ENCODE results near the gene NKX1-1. TPM values are rescaled to one million over a fixed set of nuclear protein-coding genes. Genes with fewer than 3 reads are reported as not detected.

Gene NKX1-1
- polyA plus RNA-seq, 1 donor from 2014 or later: not detected

DNA sequence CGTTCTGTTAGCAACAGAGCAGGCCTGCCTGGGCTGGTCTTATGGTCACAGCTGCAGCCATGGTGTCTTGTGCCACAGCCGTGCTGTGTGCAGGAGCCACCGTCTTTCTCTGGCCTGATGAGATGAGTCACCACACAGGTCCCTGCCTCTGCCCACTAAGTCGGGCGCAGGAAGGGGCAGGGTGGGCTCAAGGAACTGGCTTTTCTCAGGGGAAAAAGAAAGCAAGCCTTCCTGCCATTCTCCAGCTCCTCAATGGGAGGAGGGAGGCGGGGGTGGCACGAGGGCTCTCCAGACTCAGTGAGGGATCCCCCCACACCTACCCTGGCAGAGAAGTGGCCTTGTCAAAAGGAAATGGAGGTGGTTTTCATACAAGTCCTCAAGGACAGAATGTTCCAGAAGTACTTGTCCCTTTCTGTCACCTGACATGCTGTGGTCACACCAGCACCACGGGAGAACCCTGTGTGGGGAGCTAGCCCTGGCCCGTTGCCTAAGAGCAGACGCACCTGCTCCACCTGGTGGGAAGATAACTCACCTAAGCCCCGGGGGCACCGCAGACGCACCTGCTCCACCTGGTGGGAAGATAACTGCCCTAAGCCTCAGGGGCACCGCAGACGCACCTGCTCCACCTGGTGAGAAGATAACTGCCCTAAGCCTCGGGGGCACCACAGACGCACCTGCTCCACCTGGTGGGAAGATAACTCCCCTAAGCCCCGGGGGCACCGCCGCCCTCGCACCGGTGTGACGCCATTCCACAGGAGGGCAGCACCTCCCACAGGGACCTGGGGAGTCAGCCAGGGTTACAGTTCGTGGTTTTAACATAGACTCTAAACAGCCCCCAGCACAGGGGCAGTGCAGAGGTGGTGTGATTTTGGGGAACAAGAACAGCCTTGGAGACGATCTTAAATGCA, 40.7 kb downstream of the NKX1-1 start:
- H2AFZ ChIP-seq (ENCODE audit: low read depth, low read length): no peak overlapping the region
- TF ChIP-seq EP300 (conservative IDR thresholded peaks at IDR 0.05; ENCODE audit: poor library complexity, severe bottlenecking) (no peak), POLR2AphosphoS5 (IDR thresholded peaks at IDR 0.05) (no peak)
- no peaks in the 10 kb centered on the region for H3F3A ChIP-seq (ENCODE audit: insufficient read depth, low read length, poor library complexity, severe bottlenecking)
- H3K4me3 ChIP-seq (ENCODE audit: low read length): no peak overlapping the region
- no peaks in the 10 kb centered on the region for H3K9me2 ChIP-seq (ENCODE audit: insufficient read depth, low read length)
- H4K20me1 ChIP-seq (ENCODE audit: insufficient read depth): no peaks in the 10 kb centered on the region
- H3K9me3 ChIP-seq (ENCODE audit: low read length): no peaks in the 10 kb centered on the region
- H3K36me3 ChIP-seq (ENCODE audit: insufficient read depth, low read length): no peaks in the 10 kb centered on the region
- H3K27ac ChIP-seq (ENCODE audit: low read length): no peak overlapping the region
- no peaks in the 10 kb centered on the region for H3K27me3 ChIP-seq (ENCODE audit: insufficient read depth, low read depth, low read length)
- H3K9ac ChIP-seq (ENCODE audit: low read length): no peak overlapping the region
- H3K4me2 ChIP-seq (ENCODE audit: low read length): no peak overlapping the region
- H3K79me2 ChIP-seq (replicated peaks; ENCODE audit: insufficient read depth, low read length): no peaks in the 10 kb centered on the region

DNA sequence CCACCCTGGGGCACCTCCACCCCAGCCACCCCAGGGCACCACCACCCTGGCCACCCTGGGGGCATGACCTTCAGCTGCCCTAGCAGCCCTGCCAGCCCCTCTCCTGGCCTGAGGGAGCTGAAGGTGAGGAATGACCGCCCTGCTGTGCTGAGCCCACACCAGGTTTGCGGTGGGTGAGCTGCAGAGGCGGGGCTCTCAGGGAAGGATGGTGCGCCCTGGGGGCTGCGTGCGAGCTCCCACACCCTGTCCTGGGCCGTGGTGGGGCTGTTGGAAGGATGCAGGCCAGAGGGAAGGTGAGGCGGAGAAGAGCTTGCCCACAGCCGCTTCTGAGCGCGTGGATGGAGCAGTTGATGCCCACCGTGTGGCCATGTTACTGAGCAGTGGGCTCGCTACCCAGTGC, 41.5 kb downstream of the NKX1-1 start:
- no peak for TF ChIP-seq RAD21 (conservative IDR thresholded peaks at IDR 0.05)
- TF ChIP-seq TAF1 (IDR thresholded peaks at IDR 0.05; ENCODE audit: low read depth): no peak
- no peak for TF ChIP-seq POLR2AphosphoS5 (IDR thresholded peaks at IDR 0.05)
- no peak for TF ChIP-seq EZH2 (IDR thresholded peaks at IDR 0.05; ENCODE audit: borderline replicate concordance, insufficient read depth, low read length, poor library complexity, severe bottlenecking)
- TF ChIP-seq, protein P1, sequence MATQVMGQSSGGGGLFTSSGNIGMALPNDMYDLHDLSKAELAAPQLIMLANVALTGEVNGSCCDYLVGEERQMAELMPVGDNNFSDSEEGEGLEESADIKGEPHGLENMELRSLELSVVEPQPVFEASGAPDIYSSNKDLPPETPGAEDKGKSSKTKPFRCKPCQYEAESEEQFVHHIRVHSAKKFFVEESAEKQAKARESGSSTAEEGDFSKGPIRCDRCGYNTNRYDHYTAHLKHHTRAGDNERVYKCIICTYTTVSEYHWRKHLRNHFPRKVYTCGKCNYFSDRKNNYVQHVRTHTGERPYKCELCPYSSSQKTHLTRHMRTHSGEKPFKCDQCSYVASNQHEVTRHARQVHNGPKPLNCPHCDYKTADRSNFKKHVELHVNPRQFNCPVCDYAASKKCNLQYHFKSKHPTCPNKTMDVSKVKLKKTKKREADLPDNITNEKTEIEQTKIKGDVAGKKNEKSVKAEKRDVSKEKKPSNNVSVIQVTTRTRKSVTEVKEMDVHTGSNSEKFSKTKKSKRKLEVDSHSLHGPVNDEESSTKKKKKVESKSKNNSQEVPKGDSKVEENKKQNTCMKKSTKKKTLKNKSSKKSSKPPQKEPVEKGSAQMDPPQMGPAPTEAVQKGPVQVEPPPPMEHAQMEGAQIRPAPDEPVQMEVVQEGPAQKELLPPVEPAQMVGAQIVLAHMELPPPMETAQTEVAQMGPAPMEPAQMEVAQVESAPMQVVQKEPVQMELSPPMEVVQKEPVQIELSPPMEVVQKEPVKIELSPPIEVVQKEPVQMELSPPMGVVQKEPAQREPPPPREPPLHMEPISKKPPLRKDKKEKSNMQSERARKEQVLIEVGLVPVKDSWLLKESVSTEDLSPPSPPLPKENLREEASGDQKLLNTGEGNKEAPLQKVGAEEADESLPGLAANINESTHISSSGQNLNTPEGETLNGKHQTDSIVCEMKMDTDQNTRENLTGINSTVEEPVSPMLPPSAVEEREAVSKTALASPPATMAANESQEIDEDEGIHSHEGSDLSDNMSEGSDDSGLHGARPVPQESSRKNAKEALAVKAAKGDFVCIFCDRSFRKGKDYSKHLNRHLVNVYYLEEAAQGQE (IDR thresholded peaks at IDR 0.05; ENCODE audit: borderline replicate concordance): no peak
- no peaks in the 10 kb centered on the region for H3K79me2 ChIP-seq (replicated peaks; ENCODE audit: insufficient read depth, low read length)
- no peaks in the 10 kb centered on the region for H3K36me3 ChIP-seq (ENCODE audit: insufficient read depth, low read length)
- H3K27ac ChIP-seq (ENCODE audit: low read length): no peak overlapping the region
- no peaks in the 10 kb centered on the region for H3K9me2 ChIP-seq (ENCODE audit: insufficient read depth, low read length)
- H3F3A ChIP-seq (ENCODE audit: insufficient read depth, low read length, poor library complexity, severe bottlenecking): no peaks in the 10 kb centered on the region
- no peaks in the 10 kb centered on the region for H3K27me3 ChIP-seq (ENCODE audit: insufficient read depth, low read depth, low read length)
- H3K4me2 ChIP-seq (ENCODE audit: low read length): no peak overlapping the region
- no peaks in the 10 kb centered on the region for H4K20me1 ChIP-seq (ENCODE audit: insufficient read depth)
- H3K9me3 ChIP-seq (ENCODE audit: low read length): no peaks in the 10 kb centered on the region
- no peak overlapping the region for H2AFZ ChIP-seq (ENCODE audit: low read depth, low read length)
- H3K4me3 ChIP-seq (ENCODE audit: low read length): no peak overlapping the region
- no peak overlapping the region for H3K9ac ChIP-seq (ENCODE audit: low read length)

DNA sequence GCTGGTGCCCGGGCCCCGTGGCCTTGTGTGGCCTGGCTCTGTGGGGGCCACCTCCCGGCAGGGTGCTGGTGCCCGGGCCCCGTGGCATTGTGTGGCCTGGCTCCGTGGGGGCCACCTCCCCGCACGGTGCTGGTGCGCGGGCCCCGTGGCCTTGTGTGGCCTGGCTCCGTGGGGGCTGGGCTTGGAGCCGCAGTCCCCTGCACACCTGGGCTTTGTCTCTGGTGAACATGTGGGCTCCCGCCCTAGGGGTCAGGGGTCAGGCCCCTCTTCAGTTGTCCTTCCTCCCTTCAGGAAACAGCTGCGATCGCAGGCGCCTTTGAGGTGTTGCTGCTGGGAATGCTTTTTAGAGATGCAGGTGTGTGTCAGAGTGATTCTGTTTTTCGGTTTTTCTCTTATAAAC, 42.0 kb downstream of the NKX1-1 start:
- no peak overlapping the region for H2AFZ ChIP-seq (ENCODE audit: low read depth, low read length)
- no peaks in the 10 kb centered on the region for H3K9me3 ChIP-seq (ENCODE audit: low read length)
- no peaks in the 10 kb centered on the region for H3K36me3 ChIP-seq (ENCODE audit: insufficient read depth, low read length)
- H3K4me2 ChIP-seq (ENCODE audit: low read length): no peak overlapping the region
- H3K27ac ChIP-seq (ENCODE audit: low read length): no peak overlapping the region
- H3K9me2 ChIP-seq (ENCODE audit: insufficient read depth, low read length): no peaks in the 10 kb centered on the region
- no peak overlapping the region for H3K9ac ChIP-seq (ENCODE audit: low read length)
- no peaks in the 10 kb centered on the region for H3K27me3 ChIP-seq (ENCODE audit: insufficient read depth, low read depth, low read length)
- no peaks in the 10 kb centered on the region for H3K79me2 ChIP-seq (replicated peaks; ENCODE audit: insufficient read depth, low read length)
- no peaks in the 10 kb centered on the region for H4K20me1 ChIP-seq (ENCODE audit: insufficient read depth)
- no peak for TF ChIP-seq MXI1 (conservative IDR thresholded peaks at IDR 0.05; ENCODE audit: poor library complexity, severe bottlenecking)
- H3K4me3 ChIP-seq (ENCODE audit: low read length): no peak overlapping the region
- H3F3A ChIP-seq (ENCODE audit: insufficient read depth, low read length, poor library complexity, severe bottlenecking): no peaks in the 10 kb centered on the region

All from neural cell (in vitro differentiated cells).